Testis (tissue), 2 donors: ENCODE results near the gene HEATR5A.

ENCODE experiments used
- POLR2A ChIP-seq: fragments of 450-650 bp; IDR thresholded peaks from one replicate; pipeline ENCODE4 v1.6.1; 2017; ENCODE audit warnings: antibody characterized with exemption, mild to moderate bottlenecking, moderate library complexity
- TF ChIP-seq, protein P1 (sequence below), 3 experiments: fragments of 450-650 bp in 2 of 3; fragments of 200-600 bp in 1 of 3; sonication (generic) in 1 of 3; IDR thresholded peaks; one replicate each; pipeline ENCODE4 v1.5.1; 2016 to 2019; ENCODE audit warnings: antibody characterized with exemption in 3 of 3, mild to moderate bottlenecking in 2 of 3, moderate library complexity in 1 of 3

DNA sequence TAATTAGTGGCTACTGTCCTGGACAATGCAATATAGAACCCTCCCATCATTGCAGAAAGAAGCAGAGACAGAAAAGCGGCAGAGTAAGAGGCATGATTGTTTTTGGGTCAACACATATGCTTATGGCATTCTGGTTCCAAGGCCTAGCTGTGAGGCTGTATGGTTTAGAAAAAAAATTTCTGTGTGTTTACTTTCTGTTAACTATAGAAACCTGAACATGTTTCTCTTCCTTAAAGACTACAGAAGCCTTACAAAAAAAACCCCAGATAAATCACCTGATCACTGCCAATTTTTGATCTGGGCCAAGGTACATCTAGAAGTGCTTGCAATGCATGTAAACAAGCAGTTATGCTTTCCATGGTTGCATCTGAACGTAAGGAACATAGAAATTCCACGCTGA is 112.7 kb downstream of the HEATR5A start:
- TF ChIP-seq, protein P1, sequence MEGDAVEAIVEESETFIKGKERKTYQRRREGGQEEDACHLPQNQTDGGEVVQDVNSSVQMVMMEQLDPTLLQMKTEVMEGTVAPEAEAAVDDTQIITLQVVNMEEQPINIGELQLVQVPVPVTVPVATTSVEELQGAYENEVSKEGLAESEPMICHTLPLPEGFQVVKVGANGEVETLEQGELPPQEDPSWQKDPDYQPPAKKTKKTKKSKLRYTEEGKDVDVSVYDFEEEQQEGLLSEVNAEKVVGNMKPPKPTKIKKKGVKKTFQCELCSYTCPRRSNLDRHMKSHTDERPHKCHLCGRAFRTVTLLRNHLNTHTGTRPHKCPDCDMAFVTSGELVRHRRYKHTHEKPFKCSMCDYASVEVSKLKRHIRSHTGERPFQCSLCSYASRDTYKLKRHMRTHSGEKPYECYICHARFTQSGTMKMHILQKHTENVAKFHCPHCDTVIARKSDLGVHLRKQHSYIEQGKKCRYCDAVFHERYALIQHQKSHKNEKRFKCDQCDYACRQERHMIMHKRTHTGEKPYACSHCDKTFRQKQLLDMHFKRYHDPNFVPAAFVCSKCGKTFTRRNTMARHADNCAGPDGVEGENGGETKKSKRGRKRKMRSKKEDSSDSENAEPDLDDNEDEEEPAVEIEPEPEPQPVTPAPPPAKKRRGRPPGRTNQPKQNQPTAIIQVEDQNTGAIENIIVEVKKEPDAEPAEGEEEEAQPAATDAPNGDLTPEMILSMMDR (IDR thresholded peaks at IDR 0.05) = no peak
- TF ChIP-seq POLR2A = no peak
